NOMO-1 (cell line): ENCODE results near the gene TMC5.
"Not testable (repeated sequence)": the region's sequence is repeated elsewhere in the genome, so short reads cannot be mapped to it uniquely, and the experiment has no call there.

ENCODE experiments used
- DNase-seq, 2 experiments: peaks; one replicate each; lab custom pipeline; 2025; ENCODE audit not compliant: unreplicated experiment in 2 of 2; lab: John Stamatoyannopoulos, UW

TMC5 gene

GRCh38 chr16:19397373-19397772 lies 20.3 kb upstream of the TMC5 start:
- not testable (repeated sequence) for DNase-seq

GRCh38 chr16:19400711-19401110 lies 17.0 kb upstream of the TMC5 start:
- DNase-seq, result no peak

- DNase-seq, result no peak
Observed at GRCh38 chr16:19406891-19407491, 10.7 kb upstream of the TMC5 start.

- DNase-seq, result peak; percentile 4 to 11
Observed at GRCh38 chr16:19410435-19411171, 7.1 kb upstream of the TMC5 start.

GRCh38 chr16:19411298-19411697 lies 6.4 kb upstream of the TMC5 start:
- DNase-seq, result no peak

GRCh38 chr16:19412055-19412454 lies 5.6 kb upstream of the TMC5 start:
- DNase-seq, result not testable (repeated sequence)

GRCh38 chr16:19415461-19415860 lies 2.2 kb upstream of the TMC5 start:
- no peak for DNase-seq

- no peak for DNase-seq
Observed at GRCh38 chr16:19415918-19416317, 1.8 kb upstream of the TMC5 start.

- DNase-seq, result no peak
Observed at GRCh38 chr16:19418200-19418599, 517 bp downstream of the TMC5 start.

GRCh38 chr16:19419698-19420075 lies 2.0 kb downstream of the TMC5 start:
- no peak for DNase-seq

- no peak for DNase-seq
Observed at GRCh38 chr16:19424478-19424877, 6.8 kb downstream of the TMC5 start.

GRCh38 chr16:19430345-19430744 lies 12.7 kb downstream of the TMC5 start:
- DNase-seq, result no peak

- DNase-seq, result no peak
Observed at GRCh38 chr16:19431636-19432340, 14.1 kb downstream of the TMC5 start.

- DNase-seq, result peak; percentile 19 to 47
Observed at GRCh38 chr16:19432429-19432828, 14.7 kb downstream of the TMC5 start.

- DNase-seq, result no peak
Observed at GRCh38 chr16:19434584-19434983, 16.9 kb downstream of the TMC5 start.

- no peak for DNase-seq
Observed at GRCh38 chr16:19436540-19436939, 18.9 kb downstream of the TMC5 start.

- DNase-seq, result peak; percentile 1 to 24
Observed at GRCh38 chr16:19437280-19437679, 19.6 kb downstream of the TMC5 start.

- DNase-seq, result no peak
Observed at GRCh38 chr16:19438739-19439138, 21.1 kb downstream of the TMC5 start.

- no peak for DNase-seq
Observed at GRCh38 chr16:19439483-19439882, 21.8 kb downstream of the TMC5 start.

GRCh38 chr16:19443659-19444058 lies 26.0 kb downstream of the TMC5 start:
- DNase-seq, result no peak

- no peak for DNase-seq
Observed at GRCh38 chr16:19446300-19446846, 28.7 kb downstream of the TMC5 start.

- DNase-seq, result no peak
Observed at GRCh38 chr16:19446886-19447285, 29.2 kb downstream of the TMC5 start.
